ENCODE data around the gene DLG2. TPM values are rescaled to one million over a fixed set of nuclear protein-coding genes. Genes with fewer than 3 reads are reported as not detected.

DLG2 gene
- total and polyA plus RNA-seq, 2 of the 4 experiments (the other 2 are of a cell fraction) = 0.31 to 0.36 TPM

- Histone ChIP-seq H4K8ac (ENCODE audit: low read depth in 2 of 2, low read length in 2 of 2) (no peak overlapping the region), H3K56ac (ENCODE audit: extremely low read depth, insufficient read depth, low read length) (no peak overlapping the region), H2BK15ac (ENCODE audit: low read depth, low read length) (no peak overlapping the region), H2AFZ (replicated peaks; ENCODE audit: low read length, poor library complexity) (no peak overlapping the region), H3K27ac (ENCODE audit: insufficient read depth, low read length) (no peak overlapping the region), H3K4me1 (ENCODE audit: control insufficient read depth, insufficient read depth, low read length) (no peaks in the 10 kb centered on the region), H2AK9ac (replicated peaks; ENCODE audit: low read depth, low read length, poor library complexity) (no peak overlapping the region), H4K5ac (ENCODE audit: low read depth, low read length) (no peak overlapping the region), H3K9ac (ENCODE audit: low read depth, low read length) (no peak overlapping the region), H3K23ac (ENCODE audit: low read depth, low read length) (no peak overlapping the region), H3K4me2 (ENCODE audit: low read depth, low read length) (no peak overlapping the region), H2AK5ac (ENCODE audit: low read depth, low read length) (no peak overlapping the region), H3K14ac (replicated peaks; ENCODE audit: low read depth, low read length) (no peak overlapping the region), H2BK5ac (ENCODE audit: low read depth, low read length, poor library complexity, severe bottlenecking) (no peak overlapping the region), H3K4ac (ENCODE audit: low read depth, low read length) (no peak overlapping the region), H4K91ac (ENCODE audit: insufficient read depth, low read depth, low read length) (no peak overlapping the region), H3K9me3 (ENCODE audit: control insufficient read depth, insufficient read depth, low read length) (no peaks in the 10 kb centered on the region), H2BK120ac (ENCODE audit: low read depth, low read length) (no peak overlapping the region), H3K27me3 (ENCODE audit: control insufficient read depth, insufficient read depth, low read length) (peaks cover 2% of the 10 kb centered on the region; the same call in 1 of the 2 replicates), H3K79me1 (ENCODE audit: low read depth in 1 of 2, low read length in 2 of 2) (no peaks in the 10 kb centered on the region), H3K9me1 (ENCODE audit: insufficient read depth, low read length) (no peaks in the 10 kb centered on the region), H4K20me1 (ENCODE audit: insufficient read depth, low read length) (no peaks in the 10 kb centered on the region), H3K18ac (ENCODE audit: low read depth, low read length) (no peak overlapping the region), H3K36me3 (ENCODE audit: control insufficient read depth, insufficient read depth, low read length) (no peaks in the 10 kb centered on the region), H2BK20ac (ENCODE audit: low read depth, low read length) (no peak overlapping the region), H3K4me3 (ENCODE audit: insufficient read depth, low read depth, low read length) (no peak overlapping the region)
- intact Hi-C loops (cut with micrococcal nuclease) = no loop called here
- dilution Hi-C loops (cut with HindIII; ENCODE audit: low sequenced_read_pairs, unreplicated experiment) = no loop called here
- no peak for DNase-seq
- BruUV-seq (replicated peaks) = no TSS peak
- in situ Hi-C loops (cut with MboI; ENCODE audit: low sequenced_read_pairs) = no loop called here
- 63% methylated on average over 3 of the region's 5 CpGs; no CpG with 5 or more reads in 1 of the 2 experiments for WGBS, 2 experiments (ENCODE audit: extremely low coverage in 2 of 2, insufficient read length in 1 of 2)
- no peak for ATAC-seq (ENCODE audit: low read depth)
- POLR2A ChIA-PET (ENCODE audit: unreplicated experiment) = no interaction called here
- no peak for TF ChIP-seq ELK1 (IDR thresholded peaks at IDR 0.05; ENCODE audit: borderline replicate concordance, low read depth, low read length)
- no peak for TF ChIP-seq RAD21 (IDR thresholded peaks at IDR 0.05; ENCODE audit: low read length)
- TF ChIP-seq CHD1 (IDR thresholded peaks at IDR 0.05; ENCODE audit: low read depth, low read length) = no peak
- no peak for TF ChIP-seq MXI1 (IDR thresholded peaks at IDR 0.05; ENCODE audit: borderline replicate concordance, low read depth, low read length)
- TF ChIP-seq RCOR1 (IDR thresholded peaks at IDR 0.05; ENCODE audit: insufficient replicate concordance, low read length) = no peak
- TF ChIP-seq MAZ (IDR thresholded peaks at IDR 0.05; ENCODE audit: borderline replicate concordance, low read depth, low read length) = no peak
- TF ChIP-seq POLR2A (IDR thresholded peaks at IDR 0.05; ENCODE audit: low read depth, low read length) = no peak
- TF ChIP-seq CTCF (conservative IDR thresholded peaks at IDR 0.05; ENCODE audit: low read depth, low read length) = no peak
- TF ChIP-seq USF2 (IDR thresholded peaks at IDR 0.05; ENCODE audit: low read depth, low read length) = no peak
- no peak for TF ChIP-seq CEBPB (IDR thresholded peaks at IDR 0.05; ENCODE audit: low read depth, low read length)
- no peak for TF ChIP-seq SMC3 (IDR thresholded peaks at IDR 0.05; ENCODE audit: low read depth, low read length)
- TF ChIP-seq NFE2L2 (IDR thresholded peaks at IDR 0.05; ENCODE audit: low read depth, low read length) = no peak
- no peak for TF ChIP-seq FOS (IDR thresholded peaks at IDR 0.05; ENCODE audit: low read depth, low read length)
- TF ChIP-seq MAFK (IDR thresholded peaks at IDR 0.05; ENCODE audit: low read depth, low read length) = no peak
- no peak for TF ChIP-seq BHLHE40 (IDR thresholded peaks at IDR 0.05; ENCODE audit: low read depth, low read length)
- CTCF ChIA-PET = no interaction called here
Measured at GRCh38 chr11:83601914-83602527, 2025.1 kb downstream of the DLG2 start.

All from IMR-90 (cell line).